ENCODE measurements around the gene CYB5A.

DNA sequence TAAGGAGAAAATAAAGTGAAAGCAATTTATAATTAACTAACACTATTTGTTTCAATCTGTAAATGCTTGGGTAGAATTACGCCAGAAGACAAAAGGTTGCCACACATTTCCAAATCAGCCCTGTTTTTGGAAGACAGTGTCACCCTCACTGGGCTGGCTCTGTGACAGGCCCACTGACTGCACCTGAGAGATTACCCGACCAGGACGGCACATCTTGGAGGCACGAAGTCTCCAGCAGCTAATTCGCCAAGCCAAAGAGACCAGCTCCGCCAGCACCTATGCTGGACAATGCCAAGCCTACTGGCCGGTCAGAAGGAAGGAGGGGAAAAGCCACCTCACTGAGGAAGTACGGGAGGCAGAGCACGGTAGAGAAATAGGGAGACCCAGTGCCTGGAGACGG lies 61.9 kb downstream of the CYB5A start:
- TF ChIP-seq, protein P1, sequence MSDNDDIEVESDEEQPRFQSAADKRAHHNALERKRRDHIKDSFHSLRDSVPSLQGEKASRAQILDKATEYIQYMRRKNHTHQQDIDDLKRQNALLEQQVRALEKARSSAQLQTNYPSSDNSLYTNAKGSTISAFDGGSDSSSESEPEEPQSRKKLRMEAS (IDR thresholded peaks at IDR 0.05; ENCODE audit: low read depth), result no peak
- TF ChIP-seq FOXM1 (IDR thresholded peaks at IDR 0.05; ENCODE audit: low read depth) (no peak), MXI1 (IDR thresholded peaks at IDR 0.05; ENCODE audit: low read depth, low read length) (no peak), EP300 (IDR thresholded peaks at IDR 0.05; ENCODE audit: borderline replicate concordance in 1 of 2, low read depth in 1 of 2, low read length in 1 of 2) (no peak), TCF12 (IDR thresholded peaks at IDR 0.05) (no peak)
- TF ChIP-seq, protein P2, sequence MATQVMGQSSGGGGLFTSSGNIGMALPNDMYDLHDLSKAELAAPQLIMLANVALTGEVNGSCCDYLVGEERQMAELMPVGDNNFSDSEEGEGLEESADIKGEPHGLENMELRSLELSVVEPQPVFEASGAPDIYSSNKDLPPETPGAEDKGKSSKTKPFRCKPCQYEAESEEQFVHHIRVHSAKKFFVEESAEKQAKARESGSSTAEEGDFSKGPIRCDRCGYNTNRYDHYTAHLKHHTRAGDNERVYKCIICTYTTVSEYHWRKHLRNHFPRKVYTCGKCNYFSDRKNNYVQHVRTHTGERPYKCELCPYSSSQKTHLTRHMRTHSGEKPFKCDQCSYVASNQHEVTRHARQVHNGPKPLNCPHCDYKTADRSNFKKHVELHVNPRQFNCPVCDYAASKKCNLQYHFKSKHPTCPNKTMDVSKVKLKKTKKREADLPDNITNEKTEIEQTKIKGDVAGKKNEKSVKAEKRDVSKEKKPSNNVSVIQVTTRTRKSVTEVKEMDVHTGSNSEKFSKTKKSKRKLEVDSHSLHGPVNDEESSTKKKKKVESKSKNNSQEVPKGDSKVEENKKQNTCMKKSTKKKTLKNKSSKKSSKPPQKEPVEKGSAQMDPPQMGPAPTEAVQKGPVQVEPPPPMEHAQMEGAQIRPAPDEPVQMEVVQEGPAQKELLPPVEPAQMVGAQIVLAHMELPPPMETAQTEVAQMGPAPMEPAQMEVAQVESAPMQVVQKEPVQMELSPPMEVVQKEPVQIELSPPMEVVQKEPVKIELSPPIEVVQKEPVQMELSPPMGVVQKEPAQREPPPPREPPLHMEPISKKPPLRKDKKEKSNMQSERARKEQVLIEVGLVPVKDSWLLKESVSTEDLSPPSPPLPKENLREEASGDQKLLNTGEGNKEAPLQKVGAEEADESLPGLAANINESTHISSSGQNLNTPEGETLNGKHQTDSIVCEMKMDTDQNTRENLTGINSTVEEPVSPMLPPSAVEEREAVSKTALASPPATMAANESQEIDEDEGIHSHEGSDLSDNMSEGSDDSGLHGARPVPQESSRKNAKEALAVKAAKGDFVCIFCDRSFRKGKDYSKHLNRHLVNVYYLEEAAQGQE (IDR thresholded peaks at IDR 0.05; ENCODE audit: low read depth, low read length), result no peak
- TF ChIP-seq, protein P3, sequence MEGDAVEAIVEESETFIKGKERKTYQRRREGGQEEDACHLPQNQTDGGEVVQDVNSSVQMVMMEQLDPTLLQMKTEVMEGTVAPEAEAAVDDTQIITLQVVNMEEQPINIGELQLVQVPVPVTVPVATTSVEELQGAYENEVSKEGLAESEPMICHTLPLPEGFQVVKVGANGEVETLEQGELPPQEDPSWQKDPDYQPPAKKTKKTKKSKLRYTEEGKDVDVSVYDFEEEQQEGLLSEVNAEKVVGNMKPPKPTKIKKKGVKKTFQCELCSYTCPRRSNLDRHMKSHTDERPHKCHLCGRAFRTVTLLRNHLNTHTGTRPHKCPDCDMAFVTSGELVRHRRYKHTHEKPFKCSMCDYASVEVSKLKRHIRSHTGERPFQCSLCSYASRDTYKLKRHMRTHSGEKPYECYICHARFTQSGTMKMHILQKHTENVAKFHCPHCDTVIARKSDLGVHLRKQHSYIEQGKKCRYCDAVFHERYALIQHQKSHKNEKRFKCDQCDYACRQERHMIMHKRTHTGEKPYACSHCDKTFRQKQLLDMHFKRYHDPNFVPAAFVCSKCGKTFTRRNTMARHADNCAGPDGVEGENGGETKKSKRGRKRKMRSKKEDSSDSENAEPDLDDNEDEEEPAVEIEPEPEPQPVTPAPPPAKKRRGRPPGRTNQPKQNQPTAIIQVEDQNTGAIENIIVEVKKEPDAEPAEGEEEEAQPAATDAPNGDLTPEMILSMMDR (IDR thresholded peaks at IDR 0.05), result no peak
